Aorta (tissue), 5 donors: ENCODE measurements around the gene CUL4B. TPM values are rescaled to one million over a fixed set of nuclear protein-coding genes. Genes with fewer than 3 reads are reported as not detected.

Experiments
- ATAC-seq: fragments of 200-7000 bp; cut with Tn5 transposase; one replicate; pipeline ENCODE4 v1.9.1; 2022; ENCODE audit warnings: moderate library complexity; ENCODE audit not compliant: low FRiP score
- DNase-seq, 2 donors: peaks; one replicate each; pipeline ENCODE4 v3.0.0-alpha.2; 2020
- H3K27ac ChIP-seq, 2 donors: one replicate each; pipeline ENCODE4 v1.5.1; 2013; ENCODE audit warnings: low read length in 2 of 2, mild to moderate bottlenecking in 2 of 2, moderate library complexity in 2 of 2, control low read depth in 1 of 2, inconsistent platforms in 1 of 2, low read depth in 1 of 2
- H3K27me3 ChIP-seq, 2 donors: one replicate each; pipeline ENCODE4 v1.6.1; 2013; ENCODE audit warnings: control low read depth in 1 of 2, low read length in 1 of 2, mild to moderate bottlenecking in 1 of 2, moderate library complexity in 1 of 2; ENCODE audit not compliant: insufficient read depth in 2 of 2, control insufficient read depth in 1 of 2
- H3K36me3 ChIP-seq, 2 donors: one replicate each; pipeline ENCODE4 v1.6.1; 2013; ENCODE audit warnings: control low read depth in 1 of 2, low read length in 1 of 2, mild to moderate bottlenecking in 1 of 2; ENCODE audit not compliant: insufficient read depth in 2 of 2, control insufficient read depth in 1 of 2
- H3K4me1 ChIP-seq, 2 donors: one replicate each; pipeline ENCODE4 v1.6.1; 2013; ENCODE audit warnings: low read length in 2 of 2, control low read depth in 1 of 2, mild to moderate bottlenecking in 1 of 2, moderate library complexity in 1 of 2; ENCODE audit not compliant: insufficient read depth in 2 of 2, control insufficient read depth in 1 of 2
- H3K4me3 ChIP-seq, 2 donors: one replicate each; pipeline ENCODE4 v1.5.1; 2013; ENCODE audit warnings: low read length in 2 of 2, control low read depth in 1 of 2, mild to moderate bottlenecking in 1 of 2
- H3K9me3 ChIP-seq: one replicate; pipeline ENCODE4 v1.6.1; 2013; ENCODE audit warnings: mild to moderate bottlenecking, low read length; ENCODE audit not compliant: control insufficient read depth
- WGBS, 2 donors: extraction: QIAGEN DNeasy Blood & Tissue Kit; methylation state at CpG; one replicate each; pipeline ENCODE4 v1.1.7; 2013; 5-methylcytosine and 5-hydroxymethylcytosine counted together
- intact Hi-C, 2 donors: fragments of 100-400 bp; cut with DNase I; formaldehyde crosslinking; loops; one replicate each; pipeline versions ENCODE4 v1.14.2 to v1.15.0; 2022
- polyA plus RNA-seq, 2 donors: library from polyadenylated mRNA; stranded (reverse); fragments of 200-250 nt; gene quantifications; one replicate each; pipeline ENCODE4 v1.2.3, GENCODE V29; 2013
- total RNA-seq, 2 donors: library from RNA; stranded (reverse); fragmentation: NEBNext Ultra II Directional; extraction: Animal tissue kit (Norgen Biotek cat#: 25700); gene quantifications; one replicate each; pipeline ENCODE4 v1.2.1, GENCODE V29; 2021
- donor health status: healthy with polysubstance abuse.
- donor health status: Bipolar disorder and iron deficiency.
- donor health status: DM: no; HTN: no; CAD: no.
- donor health status: DM: no; HTN: no; CAD: no.
- donor health status: DM: yes; HTN: yes; CAD: no.

CUL4B gene
- total and polyA plus RNA-seq, 4 donors = 22.4 to 53.5 (median 47.8) TPM

DNA sequence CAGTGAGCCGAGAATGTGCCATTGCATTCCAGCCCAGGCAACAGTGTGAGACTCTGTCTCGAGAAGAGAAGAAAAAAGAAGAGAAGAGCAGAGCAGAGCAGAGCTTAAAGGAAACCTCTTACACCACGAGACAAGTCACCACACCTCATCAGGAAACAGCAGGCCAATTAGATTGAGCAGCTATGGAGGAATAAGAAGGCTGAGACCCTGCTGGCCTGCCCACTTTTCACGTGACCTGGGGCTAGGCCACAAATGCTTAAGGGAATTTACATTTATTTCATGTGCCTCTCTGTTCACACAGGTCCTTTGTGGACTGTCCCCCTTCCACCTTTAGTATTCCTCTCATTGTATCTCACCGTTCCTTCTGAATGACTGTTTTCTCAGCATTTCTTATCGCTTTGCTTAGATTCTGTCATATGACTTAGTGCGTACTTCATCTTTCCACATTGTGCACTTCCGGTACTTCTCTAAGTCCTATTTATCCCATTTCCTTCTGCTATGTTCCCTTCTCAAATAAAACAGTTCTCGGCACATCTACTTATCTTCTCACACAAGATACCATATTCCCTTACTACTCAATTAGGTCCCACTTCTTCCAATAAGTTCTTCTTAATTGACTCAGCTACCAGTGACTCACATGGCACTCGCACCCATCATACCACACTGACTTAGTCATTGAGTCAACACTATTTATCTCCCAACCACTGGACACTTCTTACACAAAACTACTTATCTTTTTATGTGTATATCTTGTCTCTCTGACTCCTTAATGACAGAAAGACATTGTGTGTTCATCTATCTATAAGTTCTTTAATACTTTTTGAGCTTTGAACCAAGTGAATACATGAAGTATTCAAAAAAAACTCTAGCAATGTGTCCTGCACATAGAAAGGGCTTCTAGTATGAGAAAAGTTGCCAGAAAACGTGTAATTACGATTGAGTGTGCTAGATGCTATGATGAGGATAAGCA, 11.0 kb downstream of the CUL4B start:
- H3K4me3 ChIP-seq = no peak overlapping the region
- DNase-seq (no peak), ATAC-seq (no peak)
- intact Hi-C loops = no loop called here
- H3K27ac ChIP-seq = peak overlapping the region in 1 of 2 donors; percentile 68
- no peaks in the 10 kb centered on the region for H3K27me3 ChIP-seq
- H3K4me1 ChIP-seq = no peaks in the 10 kb centered on the region
- H3K9me3 ChIP-seq = no peaks in the 10 kb centered on the region
- H3K36me3 ChIP-seq = no peaks in the 10 kb centered on the region
- 67 to 70% methylated on average over 12 of the region's 12 CpGs for WGBS, 2 donors

DNA sequence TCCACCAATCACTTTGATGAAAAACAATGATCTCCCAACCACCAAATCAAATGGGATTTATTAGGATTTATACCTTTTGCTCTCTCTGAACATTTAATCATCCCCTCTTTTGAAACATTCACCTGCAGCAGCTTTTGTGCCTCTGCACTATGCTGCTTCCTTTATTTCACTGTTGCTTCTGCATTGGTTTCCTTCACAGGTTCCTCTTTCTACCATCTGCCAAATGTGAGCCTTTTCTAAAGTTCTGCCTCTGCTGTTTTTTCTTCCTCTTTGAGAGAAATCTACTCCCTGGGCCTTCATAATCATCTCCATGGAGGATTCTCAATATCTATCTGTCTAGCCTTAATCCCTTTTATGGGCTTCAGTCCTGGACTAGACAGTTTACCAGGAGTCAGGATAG, 24.7 kb downstream of the CUL4B start:
- Histone ChIP-seq H3K9me3 (no peaks in the 10 kb centered on the region), H3K27ac (no peak overlapping the region), H3K4me1 (no peaks in the 10 kb centered on the region), H3K36me3 (peaks cover 0 to 2% of the 10 kb centered on the region in 2 donors), H3K27me3 (no peaks in the 10 kb centered on the region), H3K4me3 (no peak overlapping the region)
- DNase-seq (no peak), ATAC-seq (no peak)
- intact Hi-C loops = no loop called here

DNA sequence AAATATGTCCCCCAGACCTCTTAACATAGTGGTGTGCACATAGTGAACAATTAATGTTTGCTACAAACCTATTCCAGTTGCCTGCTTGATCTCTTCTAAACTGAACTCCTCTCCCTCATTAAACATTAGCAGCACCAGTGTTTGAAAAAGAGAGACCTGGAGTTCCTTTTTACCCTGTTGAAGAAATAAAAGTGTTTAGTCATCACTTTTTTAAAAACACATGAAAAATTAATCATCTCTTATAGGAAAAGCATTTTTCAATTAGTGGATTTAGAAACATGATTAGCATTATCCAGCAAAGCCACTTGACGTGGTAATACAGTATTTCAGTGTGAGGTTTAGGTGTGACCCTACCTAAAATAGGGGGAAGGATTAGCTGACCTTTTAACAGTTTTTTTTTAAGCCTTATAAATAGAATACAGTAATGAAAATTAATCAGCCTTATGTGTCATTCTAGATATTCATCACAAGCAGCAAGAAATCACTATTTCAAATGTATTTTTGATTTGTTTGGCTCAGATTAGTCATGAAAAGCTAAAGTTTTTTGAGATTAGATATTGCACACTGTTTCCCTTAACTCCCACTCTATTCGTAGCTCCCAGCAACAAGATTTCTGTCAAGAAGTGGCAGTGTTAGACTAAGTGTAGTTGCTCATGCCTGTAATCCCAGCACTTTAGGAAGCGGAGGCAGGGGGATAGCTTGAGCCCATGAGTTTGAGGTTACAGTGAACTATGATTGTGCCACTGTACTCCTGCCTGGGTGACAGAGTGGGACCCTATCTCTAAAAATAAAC, 26.2 kb downstream of the CUL4B start:
- intact Hi-C loops = no loop called here
- no peak overlapping the region for H3K27ac ChIP-seq
- no peaks in the 10 kb centered on the region for H3K9me3 ChIP-seq
- no peak overlapping the region for H3K4me3 ChIP-seq
- no peaks in the 10 kb centered on the region for H3K4me1 ChIP-seq
- no peak for DNase-seq
- peaks cover 0 to 2% of the 10 kb centered on the region in 2 donors for H3K36me3 ChIP-seq
- ATAC-seq = no peak
- WGBS, 2 donors = 58 to 70% methylated on average over 3 of the region's 3 CpGs
- H3K27me3 ChIP-seq = no peaks in the 10 kb centered on the region

DNA sequence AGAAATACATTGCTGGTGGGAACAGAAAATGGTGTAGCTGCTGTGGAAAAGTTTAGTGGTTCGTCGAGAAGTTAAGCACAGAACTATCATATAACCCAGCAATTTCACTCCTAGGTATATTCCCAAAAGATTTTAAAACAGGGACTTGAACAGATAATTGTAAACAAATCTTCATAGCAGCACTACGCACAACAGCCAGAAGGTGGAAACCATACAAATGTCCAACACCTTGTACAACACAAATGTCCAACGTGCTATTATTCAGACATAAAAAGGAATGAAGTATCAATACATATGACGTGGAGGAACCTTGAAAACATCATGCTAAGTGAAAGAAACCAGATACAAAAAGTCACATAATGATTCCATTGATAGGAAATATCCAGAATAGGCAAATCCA, 37.9 kb downstream of the CUL4B start:
- ATAC-seq (no peak), DNase-seq (no peak)
- intact Hi-C loops = no loop called here
- H3K27me3 ChIP-seq = no peaks in the 10 kb centered on the region
- H3K36me3 ChIP-seq = no peaks in the 10 kb centered on the region
- 79 to 96% methylated on average over 5 of the region's 5 CpGs for WGBS, 2 donors
- H3K27ac ChIP-seq = no peak overlapping the region
- H3K4me1 ChIP-seq = no peaks in the 10 kb centered on the region
- H3K4me3 ChIP-seq = no peak overlapping the region
- no peaks in the 10 kb centered on the region for H3K9me3 ChIP-seq

DNA sequence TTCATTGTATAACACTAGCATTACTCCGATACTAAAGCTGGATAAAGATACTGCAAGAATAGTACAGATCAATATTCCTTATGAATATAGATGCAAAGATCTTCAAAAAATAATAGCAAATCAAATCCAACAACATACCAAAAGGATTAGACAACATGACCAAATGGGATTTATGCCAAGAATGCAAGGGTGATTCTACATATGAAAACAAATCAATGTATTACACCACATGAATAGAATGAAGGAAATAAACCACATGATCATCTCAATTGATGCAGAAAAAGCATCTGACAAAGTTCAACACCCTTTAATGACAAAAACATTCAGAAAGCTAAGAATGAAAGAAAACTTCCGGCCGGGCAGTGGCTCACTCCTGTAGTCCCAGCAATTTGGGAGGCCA, 42.8 kb downstream of the CUL4B start:
- ATAC-seq (no peak), DNase-seq (no peak)
- 87 to 92% methylated on average over 3 of the region's 3 CpGs for WGBS, 2 donors
- H3K36me3 ChIP-seq = no peaks in the 10 kb centered on the region
- intact Hi-C loops = no loop called here
- H3K4me1 ChIP-seq = no peaks in the 10 kb centered on the region
- H3K4me3 ChIP-seq = no peak overlapping the region
- H3K9me3 ChIP-seq = no peaks in the 10 kb centered on the region
- no peaks in the 10 kb centered on the region for H3K27me3 ChIP-seq
- no peak overlapping the region for H3K27ac ChIP-seq

DNA sequence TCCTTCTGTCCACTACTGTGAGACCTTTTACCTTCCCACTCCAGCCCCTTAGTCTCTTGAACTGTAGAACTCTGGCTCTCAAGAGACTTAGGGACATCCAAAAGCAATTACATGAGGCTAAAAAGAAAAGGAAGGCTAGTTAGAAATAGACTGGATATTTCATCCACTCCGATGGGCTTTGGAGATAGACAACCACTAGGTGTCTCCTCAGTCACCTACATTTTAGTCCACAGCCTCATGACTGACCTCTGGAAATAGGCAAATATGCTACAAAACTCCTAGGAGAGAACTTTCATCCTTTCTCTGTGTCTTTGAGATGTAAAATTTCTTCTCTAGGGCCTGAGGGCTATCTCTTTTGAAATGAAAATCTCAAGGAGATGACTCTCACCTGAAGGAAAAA, 46.5 kb downstream of the CUL4B start:
- Histone ChIP-seq H3K27me3 (no peaks in the 10 kb centered on the region), H3K4me1 (no peaks in the 10 kb centered on the region), H3K9me3 (no peaks in the 10 kb centered on the region), H3K36me3 (no peaks in the 10 kb centered on the region), H3K27ac (no peak overlapping the region), H3K4me3 (no peak overlapping the region)
- DNase-seq (no peak), ATAC-seq (no peak)
- intact Hi-C loops = no loop called here
- WGBS, 2 donors = 28 to 58% methylated on average over 1 of the region's 1 CpG

DNA sequence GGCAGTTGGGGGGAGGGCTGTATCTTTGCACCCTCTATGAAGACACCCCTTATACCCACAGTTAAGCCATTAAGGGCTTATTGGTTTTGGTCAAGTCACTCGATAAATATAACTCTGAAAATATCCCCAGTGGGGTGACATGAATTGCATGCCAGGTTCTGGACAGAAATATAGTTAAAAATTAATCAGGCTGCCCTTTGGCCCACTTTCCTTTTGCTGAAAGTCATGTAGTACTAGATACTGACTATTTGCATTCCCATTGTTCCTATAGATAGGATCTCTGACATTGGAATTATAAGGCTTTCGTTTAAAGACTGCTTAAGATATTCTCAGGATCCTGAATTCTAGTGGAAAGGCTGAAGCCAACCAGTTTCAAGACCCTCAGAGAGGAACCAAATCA, 48.1 kb downstream of the CUL4B start:
- H3K27me3 ChIP-seq = no peaks in the 10 kb centered on the region
- H3K4me1 ChIP-seq = no peaks in the 10 kb centered on the region
- intact Hi-C loops = no loop called here
- H3K27ac ChIP-seq = no peak overlapping the region
- H3K4me3 ChIP-seq = no peak overlapping the region
- DNase-seq (no peak), ATAC-seq (no peak)
- WGBS, 2 donors = 63 to 74% methylated on average over 2 of the region's 2 CpGs
- no peaks in the 10 kb centered on the region for H3K9me3 ChIP-seq
- H3K36me3 ChIP-seq = no peaks in the 10 kb centered on the region

DNA sequence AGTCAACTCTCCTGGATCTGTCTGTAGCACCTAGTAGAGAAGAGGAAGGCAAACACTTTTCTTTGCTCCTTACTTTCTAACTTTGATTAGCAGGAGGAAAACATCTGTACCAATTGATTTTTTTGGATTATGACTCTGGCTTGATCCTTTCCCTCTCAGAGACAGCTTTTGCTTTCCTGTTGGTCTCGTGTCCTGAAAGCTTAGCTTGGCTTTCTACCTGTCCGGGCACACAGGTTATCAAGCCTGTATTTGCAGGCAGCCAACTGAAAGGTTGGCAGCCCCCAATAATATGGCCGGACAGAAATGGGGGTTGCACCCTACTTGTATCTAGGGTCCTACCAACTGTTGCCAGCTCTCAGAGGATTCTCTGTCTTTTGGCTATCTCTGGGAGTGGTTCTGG, 48.5 kb downstream of the CUL4B start:
- 74 to 89% methylated on average over 3 of the region's 3 CpGs for WGBS, 2 donors
- DNase-seq (no peak), ATAC-seq (no peak)
- Histone ChIP-seq H3K4me3 (no peak overlapping the region), H3K4me1 (no peaks in the 10 kb centered on the region), H3K9me3 (no peaks in the 10 kb centered on the region), H3K27me3 (no peaks in the 10 kb centered on the region), H3K27ac (no peak overlapping the region), H3K36me3 (no peaks in the 10 kb centered on the region)
- intact Hi-C loops = no loop called here
